Activated naive CD4-positive, alpha-beta T cell treated with anti-CD3 and anti-CD28 coated beads, Interleukin-2, amount 50 U/mL, for 16 hours (primary cell): Measurements from ENCODE around the gene BRD1.
"Not testable (repeated sequence)": the region's sequence is repeated elsewhere in the genome, so short reads cannot be mapped to it uniquely, and the experiment has no call there.

Source experiments
- DNase-seq: peaks from one replicate; pipeline ENCODE4 v3.0.0-alpha.2; 2020

BRD1 gene

GRCh38 chr22:49781886-49782285 is 45.8 kb downstream of the BRD1 start:
- DNase-seq, result not testable (repeated sequence)

GRCh38 chr22:49781289-49781782 is 46.3 kb downstream of the BRD1 start:
- no peak for DNase-seq

GRCh38 chr22:49780698-49781288 is 46.9 kb downstream of the BRD1 start:
- no peak for DNase-seq

GRCh38 chr22:49779853-49780697 is 47.6 kb downstream of the BRD1 start:
- DNase-seq, result no peak

GRCh38 chr22:49779211-49779610 is 48.5 kb downstream of the BRD1 start:
- DNase-seq, result no peak

GRCh38 chr22:49777569-49778249 is 50.0 kb downstream of the BRD1 start:
- no peak for DNase-seq

- DNase-seq, result no peak
Observed at GRCh38 chr22:49776891-49777290, 50.8 kb downstream of the BRD1 start.

- DNase-seq, result no peak
Observed at GRCh38 chr22:49775867-49776511, 51.7 kb downstream of the BRD1 start.

GRCh38 chr22:49775191-49775866 is 52.3 kb downstream of the BRD1 start:
- DNase-seq, result no peak

- no peak for DNase-seq
Observed at GRCh38 chr22:49774499-49775151, 53.0 kb downstream of the BRD1 start.

- no peak for DNase-seq
Observed at GRCh38 chr22:49774046-49774445, 53.6 kb downstream of the BRD1 start.

GRCh38 chr22:49773531-49773930 is 54.1 kb downstream of the BRD1 start:
- no peak for DNase-seq

GRCh38 chr22:49772692-49773091 is 55.0 kb downstream of the BRD1 start:
- DNase-seq, result no peak

- no peak for DNase-seq
Observed at GRCh38 chr22:49771266-49772065, 56.2 kb downstream of the BRD1 start.

GRCh38 chr22:49770547-49771265 is 57.0 kb downstream of the BRD1 start:
- no peak for DNase-seq

GRCh38 chr22:49769691-49770546 is 57.8 kb downstream of the BRD1 start:
- DNase-seq, result peak; percentile 5

- peak; percentile 4 for DNase-seq
Observed at GRCh38 chr22:49768951-49769690, 58.6 kb downstream of the BRD1 start.

- DNase-seq, result peak; percentile 6
Observed at GRCh38 chr22:49768077-49768910, 59.4 kb downstream of the BRD1 start.
